HEK293 (cell line): Measurements from ENCODE around the gene CFL1.

Experiments used
- CTCF ChIP-seq: fragments of 450-650 bp; formaldehyde crosslinking; IDR thresholded peaks from 2 replicates; pipeline ENCODE4 v1.5.1; 2016; ENCODE audit warnings: missing biosample characterization, missing genetic modification characterization
- ELK4 ChIP-seq: IDR thresholded peaks from 2 replicates; pipeline ENCODE4 v1.6.1; 2011; ENCODE audit warnings: mild to moderate bottlenecking, low read depth, low read length, borderline replicate concordance
- RBAK ChIP-seq: fragments of 450-650 bp; formaldehyde crosslinking; IDR thresholded peaks from 2 replicates; pipeline ENCODE4 v1.5.1; 2016; ENCODE audit warnings: missing biosample characterization, missing genetic modification characterization
- SP2 ChIP-seq: fragments of 450-650 bp; formaldehyde crosslinking; IDR thresholded peaks from 2 replicates; pipeline ENCODE4 v1.5.1; 2016; ENCODE audit warnings: missing biosample characterization, missing genetic modification characterization
- YY2 ChIP-seq: fragments of 450-650 bp; formaldehyde crosslinking; IDR thresholded peaks from 2 replicates; pipeline ENCODE4 v1.5.1; 2016; ENCODE audit warnings: missing biosample characterization, missing genetic modification characterization
- ZBTB7A ChIP-seq: fragments of 450-650 bp; formaldehyde crosslinking; IDR thresholded peaks from 2 replicates; pipeline ENCODE4 v1.5.1; 2016; ENCODE audit warnings: low read depth, missing biosample characterization, missing genetic modification characterization
- ZBTB8A ChIP-seq: fragments of 450-650 bp; formaldehyde crosslinking; IDR thresholded peaks from 2 replicates; pipeline ENCODE4 v1.5.1; 2016; ENCODE audit warnings: missing biosample characterization, missing genetic modification characterization
- ZNF174 ChIP-seq: fragments of 450-650 bp; formaldehyde crosslinking; IDR thresholded peaks from 2 replicates; pipeline ENCODE4 v1.5.0; 2017; ENCODE audit warnings: missing biosample characterization, mild to moderate bottlenecking, missing genetic modification characterization
- ZNF362 ChIP-seq: fragments of 450-650 bp; formaldehyde crosslinking; IDR thresholded peaks from 2 replicates; pipeline ENCODE4 v1.5.1; 2016; ENCODE audit warnings: missing biosample characterization, missing genetic modification characterization
- ZNF555 ChIP-seq: fragments of 450-650 bp; formaldehyde crosslinking; conservative IDR thresholded peaks from 2 replicates; pipeline ENCODE4 v1.5.1; 2017; ENCODE audit warnings: missing biosample characterization, mild to moderate bottlenecking, missing genetic modification characterization, inconsistent platforms
- ZNF660 ChIP-seq: fragments of 450-650 bp; IDR thresholded peaks from 2 replicates; pipeline ENCODE4 v1.5.1; 2018; ENCODE audit warnings: missing biosample characterization, mild to moderate bottlenecking, missing genetic modification characterization
- ZSCAN16 ChIP-seq: fragments of 450-650 bp; formaldehyde crosslinking; IDR thresholded peaks from 2 replicates; pipeline ENCODE4 v1.5.1; 2016; ENCODE audit warnings: missing biosample characterization, missing genetic modification characterization
- TF ChIP-seq, protein P1 (sequence below): fragments of 450-650 bp; IDR thresholded peaks from 2 replicates; pipeline ENCODE4 v1.5.1; 2018; ENCODE audit warnings: missing biosample characterization, mild to moderate bottlenecking, missing genetic modification characterization

DNA sequence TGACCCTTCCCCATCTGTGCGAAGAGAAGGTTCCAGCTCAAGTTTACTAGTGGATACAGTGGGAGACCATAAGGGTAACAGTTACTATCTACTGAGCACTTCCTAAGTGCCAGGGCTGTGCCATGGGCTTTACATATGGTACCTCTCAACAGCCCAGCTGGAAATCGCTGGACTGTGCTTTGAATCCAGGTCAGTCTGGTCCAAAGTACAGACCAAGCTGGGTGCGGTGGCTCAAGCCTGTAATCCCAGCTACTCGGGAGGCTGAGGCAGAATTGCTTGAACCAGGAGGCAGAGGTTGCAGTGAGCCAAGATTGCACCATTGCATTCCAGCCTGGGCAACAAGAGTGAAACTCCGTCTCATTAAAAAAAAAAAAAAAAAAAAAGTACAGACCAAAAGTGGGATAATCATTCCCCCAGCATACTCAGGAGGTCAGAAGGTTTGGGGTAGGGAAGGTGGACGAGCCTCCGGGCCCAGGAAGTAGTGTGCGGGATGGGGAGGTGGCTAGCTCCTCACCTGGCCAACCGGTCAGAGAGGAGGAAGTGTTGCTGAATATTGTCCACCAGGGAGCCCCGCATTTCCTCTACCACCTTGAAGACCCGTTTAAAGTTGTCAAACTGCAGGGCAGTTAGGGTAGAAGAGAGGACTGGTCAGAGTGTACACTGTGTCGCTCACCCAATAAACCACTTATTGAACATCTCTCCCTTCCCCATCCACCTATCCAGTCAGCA is 28.0 kb upstream of the CFL1 start:
- TF ChIP-seq ZSCAN16 (no peak), ELK4 (no peak), CTCF (tag by site-specific recombination) (no peak), ZNF660 (tag by site-specific recombination) (no peak), ZBTB7A (tag by site-specific recombination) (no peak), ZBTB8A (tag by site-specific recombination) (no peak), SP2 (tag by site-specific recombination) (no peak), ZNF555 (no peak), ZNF362 (no peak), RBAK (tag by site-specific recombination) (no peak), ZNF174 (tag by site-specific recombination) (no peak), YY2 (tag by site-specific recombination) (no peak)
- TF ChIP-seq, protein P1, sequence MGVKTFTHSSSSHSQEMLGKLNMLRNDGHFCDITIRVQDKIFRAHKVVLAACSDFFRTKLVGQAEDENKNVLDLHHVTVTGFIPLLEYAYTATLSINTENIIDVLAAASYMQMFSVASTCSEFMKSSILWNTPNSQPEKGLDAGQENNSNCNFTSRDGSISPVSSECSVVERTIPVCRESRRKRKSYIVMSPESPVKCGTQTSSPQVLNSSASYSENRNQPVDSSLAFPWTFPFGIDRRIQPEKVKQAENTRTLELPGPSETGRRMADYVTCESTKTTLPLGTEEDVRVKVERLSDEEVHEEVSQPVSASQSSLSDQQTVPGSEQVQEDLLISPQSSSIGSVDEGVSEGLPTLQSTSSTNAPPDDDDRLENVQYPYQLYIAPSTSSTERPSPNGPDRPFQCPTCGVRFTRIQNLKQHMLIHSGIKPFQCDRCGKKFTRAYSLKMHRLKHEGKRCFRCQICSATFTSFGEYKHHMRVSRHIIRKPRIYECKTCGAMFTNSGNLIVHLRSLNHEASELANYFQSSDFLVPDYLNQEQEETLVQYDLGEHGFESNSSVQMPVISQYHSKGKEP (tag by site-specific recombination) = no peak
